K562 (cell line): ENCODE measurements around the gene EXTL1. TPM values are rescaled to one million over a fixed set of nuclear protein-coding genes. Genes with fewer than 3 reads are reported as not detected.
A peak's percentile ranks its signal among the peaks of the same experiment; 100 is the strongest.

ENCODE experiments used
- CEBPB ChIP-seq: fragments of 450-650 bp; IDR thresholded peaks from 2 replicates; pipeline ENCODE4 v1.6.1; 2016; ENCODE audit warnings: missing genetic modification characterization, missing compliant biosample characterization
- EGR1 ChIP-seq: fragments of 450-650 bp; conservative IDR thresholded peaks from 2 replicates; pipeline ENCODE4 v1.6.1; 2017; ENCODE audit warnings: mild to moderate bottlenecking
- MED1 ChIP-seq: sonication (generic); formaldehyde crosslinking; IDR thresholded peaks from 2 replicates; pipeline ENCODE4 v1.8.1; 2023; ENCODE audit warnings: missing genetic modification reagents, borderline replicate concordance
- SMARCE1 ChIP-seq: fragments of 450-650 bp; IDR thresholded peaks from 2 replicates; pipeline ENCODE4 v1.7.1; 2016; ENCODE audit warnings: mild to moderate bottlenecking
- polyA plus RNA-seq, 8 experiments: library from polyadenylated mRNA; depleted of rRNA in 4 of 8; stranded (reverse) in 5 of 8; unstranded in 3 of 8; fragments of >200 nt; fragmentation: Nextera tagmentation in 2 of 8; fragmentation: Illumina TruSeq in 1 of 8; extraction: Ambion mirVana in 2 of 8; extraction: Trizol in 1 of 8; gene quantifications; 2 replicates each; pipeline versions ENCODE4 v1.2.1 to v1.2.3, GENCODE V29; 2011 to 2014; ENCODE audit warnings: inconsistent platforms in 1 of 8, missing spikeins in 1 of 8
- total RNA-seq, 7 experiments: library from RNA; depleted of rRNA in 6 of 7; stranded (reverse); fragments of >200 nt in 6 of 7; fragmentation: Illumina TruSeq in 2 of 7; extraction: Trizol in 2 of 7; gene quantifications; 2 replicates each; pipeline versions ENCODE4 v1.2.1 to v1.2.3, GENCODE V29; 2011 to 2021; ENCODE audit warnings: low replicate concordance in 1 of 7
- TF ChIP-seq, protein P1 (sequence below): fragments of 200-600 bp; sonication (generic); IDR thresholded peaks from one replicate; pipeline ENCODE4 v1.6.1; 2012; ENCODE audit warnings: mild to moderate bottlenecking, low read depth, low read length, inconsistent platforms
- TF ChIP-seq, protein P2 (sequence below), 2 experiments: fragments of 450-650 bp; formaldehyde crosslinking in 1 of 2; IDR thresholded peaks; 2 replicates each; pipeline versions ENCODE4 v1.4.0 to v1.6.1; 2014 to 2020; ENCODE audit warnings: mild to moderate bottlenecking in 2 of 2, borderline replicate concordance in 1 of 2, low read depth in 1 of 2

EXTL1 gene
- total and polyA plus RNA-seq, 9 of the 15 experiments (the other 6 are each of a cell fraction or from before 2014, with no cell fraction given): 0.04 to 0.23 (median 0.08) TPM; not detected in 3

GRCh38 chr1:26078286-26079177 lies 57.0 kb downstream of the EXTL1 start (continued):
- TF ChIP-seq, protein P1, sequence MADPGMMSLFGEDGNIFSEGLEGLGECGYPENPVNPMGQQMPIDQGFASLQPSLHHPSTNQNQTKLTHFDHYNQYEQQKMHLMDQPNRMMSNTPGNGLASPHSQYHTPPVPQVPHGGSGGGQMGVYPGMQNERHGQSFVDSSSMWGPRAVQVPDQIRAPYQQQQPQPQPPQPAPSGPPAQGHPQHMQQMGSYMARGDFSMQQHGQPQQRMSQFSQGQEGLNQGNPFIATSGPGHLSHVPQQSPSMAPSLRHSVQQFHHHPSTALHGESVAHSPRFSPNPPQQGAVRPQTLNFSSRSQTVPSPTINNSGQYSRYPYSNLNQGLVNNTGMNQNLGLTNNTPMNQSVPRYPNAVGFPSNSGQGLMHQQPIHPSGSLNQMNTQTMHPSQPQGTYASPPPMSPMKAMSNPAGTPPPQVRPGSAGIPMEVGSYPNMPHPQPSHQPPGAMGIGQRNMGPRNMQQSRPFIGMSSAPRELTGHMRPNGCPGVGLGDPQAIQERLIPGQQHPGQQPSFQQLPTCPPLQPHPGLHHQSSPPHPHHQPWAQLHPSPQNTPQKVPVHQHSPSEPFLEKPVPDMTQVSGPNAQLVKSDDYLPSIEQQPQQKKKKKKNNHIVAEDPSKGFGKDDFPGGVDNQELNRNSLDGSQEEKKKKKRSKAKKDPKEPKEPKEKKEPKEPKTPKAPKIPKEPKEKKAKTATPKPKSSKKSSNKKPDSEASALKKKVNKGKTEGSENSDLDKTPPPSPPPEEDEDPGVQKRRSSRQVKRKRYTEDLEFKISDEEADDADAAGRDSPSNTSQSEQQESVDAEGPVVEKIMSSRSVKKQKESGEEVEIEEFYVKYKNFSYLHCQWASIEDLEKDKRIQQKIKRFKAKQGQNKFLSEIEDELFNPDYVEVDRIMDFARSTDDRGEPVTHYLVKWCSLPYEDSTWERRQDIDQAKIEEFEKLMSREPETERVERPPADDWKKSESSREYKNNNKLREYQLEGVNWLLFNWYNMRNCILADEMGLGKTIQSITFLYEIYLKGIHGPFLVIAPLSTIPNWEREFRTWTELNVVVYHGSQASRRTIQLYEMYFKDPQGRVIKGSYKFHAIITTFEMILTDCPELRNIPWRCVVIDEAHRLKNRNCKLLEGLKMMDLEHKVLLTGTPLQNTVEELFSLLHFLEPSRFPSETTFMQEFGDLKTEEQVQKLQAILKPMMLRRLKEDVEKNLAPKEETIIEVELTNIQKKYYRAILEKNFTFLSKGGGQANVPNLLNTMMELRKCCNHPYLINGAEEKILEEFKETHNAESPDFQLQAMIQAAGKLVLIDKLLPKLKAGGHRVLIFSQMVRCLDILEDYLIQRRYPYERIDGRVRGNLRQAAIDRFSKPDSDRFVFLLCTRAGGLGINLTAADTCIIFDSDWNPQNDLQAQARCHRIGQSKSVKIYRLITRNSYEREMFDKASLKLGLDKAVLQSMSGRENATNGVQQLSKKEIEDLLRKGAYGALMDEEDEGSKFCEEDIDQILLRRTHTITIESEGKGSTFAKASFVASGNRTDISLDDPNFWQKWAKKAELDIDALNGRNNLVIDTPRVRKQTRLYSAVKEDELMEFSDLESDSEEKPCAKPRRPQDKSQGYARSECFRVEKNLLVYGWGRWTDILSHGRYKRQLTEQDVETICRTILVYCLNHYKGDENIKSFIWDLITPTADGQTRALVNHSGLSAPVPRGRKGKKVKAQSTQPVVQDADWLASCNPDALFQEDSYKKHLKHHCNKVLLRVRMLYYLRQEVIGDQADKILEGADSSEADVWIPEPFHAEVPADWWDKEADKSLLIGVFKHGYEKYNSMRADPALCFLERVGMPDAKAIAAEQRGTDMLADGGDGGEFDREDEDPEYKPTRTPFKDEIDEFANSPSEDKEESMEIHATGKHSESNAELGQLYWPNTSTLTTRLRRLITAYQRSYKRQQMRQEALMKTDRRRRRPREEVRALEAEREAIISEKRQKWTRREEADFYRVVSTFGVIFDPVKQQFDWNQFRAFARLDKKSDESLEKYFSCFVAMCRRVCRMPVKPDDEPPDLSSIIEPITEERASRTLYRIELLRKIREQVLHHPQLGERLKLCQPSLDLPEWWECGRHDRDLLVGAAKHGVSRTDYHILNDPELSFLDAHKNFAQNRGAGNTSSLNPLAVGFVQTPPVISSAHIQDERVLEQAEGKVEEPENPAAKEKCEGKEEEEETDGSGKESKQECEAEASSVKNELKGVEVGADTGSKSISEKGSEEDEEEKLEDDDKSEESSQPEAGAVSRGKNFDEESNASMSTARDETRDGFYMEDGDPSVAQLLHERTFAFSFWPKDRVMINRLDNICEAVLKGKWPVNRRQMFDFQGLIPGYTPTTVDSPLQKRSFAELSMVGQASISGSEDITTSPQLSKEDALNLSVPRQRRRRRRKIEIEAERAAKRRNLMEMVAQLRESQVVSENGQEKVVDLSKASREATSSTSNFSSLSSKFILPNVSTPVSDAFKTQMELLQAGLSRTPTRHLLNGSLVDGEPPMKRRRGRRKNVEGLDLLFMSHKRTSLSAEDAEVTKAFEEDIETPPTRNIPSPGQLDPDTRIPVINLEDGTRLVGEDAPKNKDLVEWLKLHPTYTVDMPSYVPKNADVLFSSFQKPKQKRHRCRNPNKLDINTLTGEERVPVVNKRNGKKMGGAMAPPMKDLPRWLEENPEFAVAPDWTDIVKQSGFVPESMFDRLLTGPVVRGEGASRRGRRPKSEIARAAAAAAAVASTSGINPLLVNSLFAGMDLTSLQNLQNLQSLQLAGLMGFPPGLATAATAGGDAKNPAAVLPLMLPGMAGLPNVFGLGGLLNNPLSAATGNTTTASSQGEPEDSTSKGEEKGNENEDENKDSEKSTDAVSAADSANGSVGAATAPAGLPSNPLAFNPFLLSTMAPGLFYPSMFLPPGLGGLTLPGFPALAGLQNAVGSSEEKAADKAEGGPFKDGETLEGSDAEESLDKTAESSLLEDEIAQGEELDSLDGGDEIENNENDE: no peak
- TF ChIP-seq CEBPB (tag) (no peak), MED1 (CRISPR knock-in tag) (no peak), SMARCE1 (peak; percentile 85), EGR1 (0 out of 2 replicates have a peak, but pooled peaks have one; percentile 23)
- TF ChIP-seq, protein P2, sequence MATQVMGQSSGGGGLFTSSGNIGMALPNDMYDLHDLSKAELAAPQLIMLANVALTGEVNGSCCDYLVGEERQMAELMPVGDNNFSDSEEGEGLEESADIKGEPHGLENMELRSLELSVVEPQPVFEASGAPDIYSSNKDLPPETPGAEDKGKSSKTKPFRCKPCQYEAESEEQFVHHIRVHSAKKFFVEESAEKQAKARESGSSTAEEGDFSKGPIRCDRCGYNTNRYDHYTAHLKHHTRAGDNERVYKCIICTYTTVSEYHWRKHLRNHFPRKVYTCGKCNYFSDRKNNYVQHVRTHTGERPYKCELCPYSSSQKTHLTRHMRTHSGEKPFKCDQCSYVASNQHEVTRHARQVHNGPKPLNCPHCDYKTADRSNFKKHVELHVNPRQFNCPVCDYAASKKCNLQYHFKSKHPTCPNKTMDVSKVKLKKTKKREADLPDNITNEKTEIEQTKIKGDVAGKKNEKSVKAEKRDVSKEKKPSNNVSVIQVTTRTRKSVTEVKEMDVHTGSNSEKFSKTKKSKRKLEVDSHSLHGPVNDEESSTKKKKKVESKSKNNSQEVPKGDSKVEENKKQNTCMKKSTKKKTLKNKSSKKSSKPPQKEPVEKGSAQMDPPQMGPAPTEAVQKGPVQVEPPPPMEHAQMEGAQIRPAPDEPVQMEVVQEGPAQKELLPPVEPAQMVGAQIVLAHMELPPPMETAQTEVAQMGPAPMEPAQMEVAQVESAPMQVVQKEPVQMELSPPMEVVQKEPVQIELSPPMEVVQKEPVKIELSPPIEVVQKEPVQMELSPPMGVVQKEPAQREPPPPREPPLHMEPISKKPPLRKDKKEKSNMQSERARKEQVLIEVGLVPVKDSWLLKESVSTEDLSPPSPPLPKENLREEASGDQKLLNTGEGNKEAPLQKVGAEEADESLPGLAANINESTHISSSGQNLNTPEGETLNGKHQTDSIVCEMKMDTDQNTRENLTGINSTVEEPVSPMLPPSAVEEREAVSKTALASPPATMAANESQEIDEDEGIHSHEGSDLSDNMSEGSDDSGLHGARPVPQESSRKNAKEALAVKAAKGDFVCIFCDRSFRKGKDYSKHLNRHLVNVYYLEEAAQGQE (IDR thresholded peaks at IDR 0.05; ENCODE audit: borderline replicate concordance): peak; percentile 17; the same call in 1 of the 2 replicates
- TF ChIP-seq, protein P2 (CRISPR knock-in tag; IDR thresholded peaks at IDR 0.05; ENCODE audit: low read depth): no peak
